Right lobe of liver (tissue), 4 donors: Measurements from ENCODE around the gene SLC6A8.

Experiments
- POLR2A ChIP-seq: fragments of 450-650 bp; IDR thresholded peaks from one replicate; pipeline ENCODE4 v1.6.1; 2017; ENCODE audit warnings: antibody characterized with exemption, mild to moderate bottlenecking
- TF ChIP-seq, protein P1 (sequence below), 4 donors: fragments of 200-600 bp in 3 of 4; fragments of 450-650 bp in 1 of 4; IDR thresholded peaks; one replicate each; pipeline versions ENCODE4 v1.5.1 to v1.8.0; 2016 to 2022; ENCODE audit warnings: antibody characterized with exemption in 4 of 4, mild to moderate bottlenecking in 2 of 4
- donor health status: DM: no; HTN: no; CAD: no.
- donor health status: DM: no; HTN: no; CAD: no.
- donor health status: DM: no; HTN: yes; CAD: no.

DNA sequence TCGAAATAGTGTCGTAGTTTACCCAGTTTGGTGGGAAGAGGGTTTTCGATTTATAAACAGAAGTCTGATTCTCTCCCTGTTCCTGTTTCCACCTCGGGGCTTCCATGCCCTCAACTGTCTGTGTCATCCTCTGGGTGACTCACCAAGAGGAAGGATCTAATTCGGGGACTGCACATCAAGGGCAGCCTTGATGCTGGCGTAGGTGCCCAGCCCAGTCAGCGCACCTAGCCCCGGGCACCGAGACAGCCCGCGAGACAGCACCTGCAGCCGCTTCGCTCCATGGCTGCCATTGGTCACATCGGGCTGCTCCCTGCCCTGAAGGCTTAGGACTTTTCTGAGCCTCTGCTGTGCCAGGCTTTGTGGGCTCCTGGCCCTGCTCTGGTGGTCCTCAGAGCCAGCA is 44.7 kb downstream of the SLC6A8 start:
- TF ChIP-seq, protein P1, sequence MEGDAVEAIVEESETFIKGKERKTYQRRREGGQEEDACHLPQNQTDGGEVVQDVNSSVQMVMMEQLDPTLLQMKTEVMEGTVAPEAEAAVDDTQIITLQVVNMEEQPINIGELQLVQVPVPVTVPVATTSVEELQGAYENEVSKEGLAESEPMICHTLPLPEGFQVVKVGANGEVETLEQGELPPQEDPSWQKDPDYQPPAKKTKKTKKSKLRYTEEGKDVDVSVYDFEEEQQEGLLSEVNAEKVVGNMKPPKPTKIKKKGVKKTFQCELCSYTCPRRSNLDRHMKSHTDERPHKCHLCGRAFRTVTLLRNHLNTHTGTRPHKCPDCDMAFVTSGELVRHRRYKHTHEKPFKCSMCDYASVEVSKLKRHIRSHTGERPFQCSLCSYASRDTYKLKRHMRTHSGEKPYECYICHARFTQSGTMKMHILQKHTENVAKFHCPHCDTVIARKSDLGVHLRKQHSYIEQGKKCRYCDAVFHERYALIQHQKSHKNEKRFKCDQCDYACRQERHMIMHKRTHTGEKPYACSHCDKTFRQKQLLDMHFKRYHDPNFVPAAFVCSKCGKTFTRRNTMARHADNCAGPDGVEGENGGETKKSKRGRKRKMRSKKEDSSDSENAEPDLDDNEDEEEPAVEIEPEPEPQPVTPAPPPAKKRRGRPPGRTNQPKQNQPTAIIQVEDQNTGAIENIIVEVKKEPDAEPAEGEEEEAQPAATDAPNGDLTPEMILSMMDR (IDR thresholded peaks at IDR 0.05): no peak
- TF ChIP-seq POLR2A: no peak
